GM12891 (cell line): ENCODE results near the gene SIGLEC8.

Source experiments
- PAX5 ChIP-seq: IDR thresholded peaks from 2 replicates; pipeline ENCODE4 v1.6.1; 2011; ENCODE audit warnings: low read length, moderate library complexity, mild to moderate bottlenecking; ENCODE audit not compliant: insufficient read depth, severe bottlenecking
- POLR2A ChIP-seq: IDR thresholded peaks from 2 replicates; pipeline ENCODE4 v1.6.1; 2011; ENCODE audit warnings: low read depth, low read length, control low read depth
- POLR2AphosphoS5 ChIP-seq: IDR thresholded peaks from 2 replicates; pipeline ENCODE4 v1.6.1; 2011; ENCODE audit warnings: low read depth, low read length, control low read depth
- POU2F2 ChIP-seq: IDR thresholded peaks from 2 replicates; pipeline ENCODE4 v1.6.1; 2011; ENCODE audit warnings: low read depth, mild to moderate bottlenecking, control low read depth, low read length, moderate library complexity
- SPI1 ChIP-seq: IDR thresholded peaks from 2 replicates; pipeline ENCODE4 v1.6.1; 2011; ENCODE audit warnings: low read depth, low read length, control low read depth
- TAF1 ChIP-seq: IDR thresholded peaks from 2 replicates; pipeline ENCODE4 v1.6.1; 2011; ENCODE audit warnings: low read depth, low read length, control low read depth

- TF ChIP-seq POLR2A, result no peak
- TF ChIP-seq TAF1, result no peak
- no peak for TF ChIP-seq POLR2AphosphoS5
- no peak for TF ChIP-seq POU2F2
- no peak for TF ChIP-seq PAX5
- no peak for TF ChIP-seq SPI1
These were observed 31.1 kb downstream of the SIGLEC8 start for GRCh38 chr19:51427201-51427600.
